ENCODE measurements around the gene ZNF33B. TPM values are rescaled to one million over a fixed set of nuclear protein-coding genes. Genes with fewer than 3 reads are reported as not detected.

ZNF33B gene
- total RNA-seq, 1 experiment from 2014 or later, result 27.2 TPM

DNA sequence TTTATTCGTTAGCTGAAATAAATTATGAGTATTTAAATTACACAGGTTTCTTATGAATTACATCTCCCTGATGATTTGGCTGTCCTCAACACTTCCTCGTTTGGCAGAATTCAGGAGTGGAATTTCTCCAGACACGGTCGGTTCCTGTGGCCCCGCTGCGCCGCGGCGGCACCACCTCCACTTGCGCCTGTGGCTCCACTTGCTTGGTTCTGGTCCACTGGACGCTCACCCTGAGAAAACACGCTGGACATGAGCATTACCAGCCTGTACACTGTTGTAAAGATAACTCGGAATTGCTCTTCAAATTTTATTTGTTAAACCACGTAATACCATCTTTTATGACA lies 85.3 kb downstream of the ZNF33B start:
- H3K27ac Mint-ChIP-seq (ENCODE audit: unreplicated experiment), result peak overlapping the region; percentile 78
- CTCF ChIA-PET, result interaction anchor here (0.6 kb wide), 1 partner anchor 88 kb away, joined by 5 read pairs; no protein-coding TSS in a partner anchor
- peaks cover 9% of the 10 kb centered on the region for H3K4me1 Mint-ChIP-seq (ENCODE audit: low read depth, unreplicated experiment)
- no peaks in the 10 kb centered on the region for H3K9me3 Mint-ChIP-seq (ENCODE audit: low read depth, unreplicated experiment)
- TF ChIP-seq, protein P1, sequence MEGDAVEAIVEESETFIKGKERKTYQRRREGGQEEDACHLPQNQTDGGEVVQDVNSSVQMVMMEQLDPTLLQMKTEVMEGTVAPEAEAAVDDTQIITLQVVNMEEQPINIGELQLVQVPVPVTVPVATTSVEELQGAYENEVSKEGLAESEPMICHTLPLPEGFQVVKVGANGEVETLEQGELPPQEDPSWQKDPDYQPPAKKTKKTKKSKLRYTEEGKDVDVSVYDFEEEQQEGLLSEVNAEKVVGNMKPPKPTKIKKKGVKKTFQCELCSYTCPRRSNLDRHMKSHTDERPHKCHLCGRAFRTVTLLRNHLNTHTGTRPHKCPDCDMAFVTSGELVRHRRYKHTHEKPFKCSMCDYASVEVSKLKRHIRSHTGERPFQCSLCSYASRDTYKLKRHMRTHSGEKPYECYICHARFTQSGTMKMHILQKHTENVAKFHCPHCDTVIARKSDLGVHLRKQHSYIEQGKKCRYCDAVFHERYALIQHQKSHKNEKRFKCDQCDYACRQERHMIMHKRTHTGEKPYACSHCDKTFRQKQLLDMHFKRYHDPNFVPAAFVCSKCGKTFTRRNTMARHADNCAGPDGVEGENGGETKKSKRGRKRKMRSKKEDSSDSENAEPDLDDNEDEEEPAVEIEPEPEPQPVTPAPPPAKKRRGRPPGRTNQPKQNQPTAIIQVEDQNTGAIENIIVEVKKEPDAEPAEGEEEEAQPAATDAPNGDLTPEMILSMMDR (IDR thresholded peaks at IDR 0.05; ENCODE audit: unreplicated experiment), result no peak
- DNase-seq, result peak; percentile 13
- BruUV-seq (replicated peaks), result no TSS peak
- intact Hi-C loops (cut with micrococcal nuclease; ENCODE audit: unreplicated experiment), result loop anchor here (2.0 kb wide), 1 partner anchor 86 kb away; the partner anchor contains the start of gene ZNF33B
- H3K27me3 Mint-ChIP-seq (ENCODE audit: unreplicated experiment), result no peaks in the 10 kb centered on the region
- peaks cover 19% of the 10 kb centered on the region for H3K36me3 Mint-ChIP-seq (ENCODE audit: insufficient read depth, unreplicated experiment)
- peak overlapping the region; percentile 99 for H3K4me3 Mint-ChIP-seq (ENCODE audit: low read depth, unreplicated experiment)

DNA sequence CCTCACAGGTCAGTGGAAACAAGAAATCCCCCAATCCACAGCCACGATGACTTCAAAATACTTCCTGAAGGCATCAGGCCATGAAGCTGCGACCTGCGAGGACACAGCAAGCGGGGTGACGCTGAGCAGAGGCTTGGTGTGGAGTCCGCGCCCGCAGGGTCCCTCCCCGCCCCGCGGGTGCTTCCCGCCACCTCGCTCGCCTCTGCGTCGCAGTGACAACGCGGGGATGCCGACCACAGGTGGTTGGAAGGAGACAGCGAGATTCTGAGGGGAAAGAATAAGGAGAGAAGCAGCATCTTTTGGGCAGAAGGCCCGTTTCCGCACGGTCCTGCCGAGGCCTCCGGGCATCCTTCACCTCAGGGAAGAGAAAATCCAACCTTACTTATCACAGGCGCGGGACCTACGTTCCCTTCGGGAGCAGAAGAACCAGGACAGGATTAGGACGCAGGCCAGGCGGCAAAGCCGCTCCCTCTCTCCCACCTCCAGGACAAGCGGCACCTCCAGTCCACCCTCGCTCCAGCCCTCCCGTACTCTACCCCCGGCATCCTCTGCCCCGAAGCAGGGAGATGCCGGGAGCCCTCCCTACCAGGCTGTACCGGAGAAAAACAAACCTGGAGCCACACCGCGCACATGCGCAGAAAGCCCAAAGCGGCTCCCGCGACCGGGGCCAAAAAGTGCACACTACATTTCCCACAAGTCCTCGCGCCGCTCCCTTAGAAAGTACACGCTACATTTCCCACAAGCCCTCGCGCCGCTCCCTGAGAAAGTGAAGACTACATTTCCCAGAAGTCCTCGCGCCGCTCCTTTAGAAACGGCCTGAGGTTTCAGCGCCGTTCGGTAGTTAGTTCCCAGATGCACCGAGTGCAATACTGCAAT lies 85.9 kb downstream of the ZNF33B start:
- H3K4me1 Mint-ChIP-seq (ENCODE audit: low read depth, unreplicated experiment), result peaks cover 9% of the 10 kb centered on the region
- H3K27ac Mint-ChIP-seq (ENCODE audit: unreplicated experiment), result peak overlapping the region; percentile 78
- peak; percentile 91 for DNase-seq
- no peaks in the 10 kb centered on the region for H3K9me3 Mint-ChIP-seq (ENCODE audit: low read depth, unreplicated experiment)
- H3K27me3 Mint-ChIP-seq (ENCODE audit: unreplicated experiment), result no peaks in the 10 kb centered on the region
- no TSS peak for BruUV-seq (replicated peaks)
- TF ChIP-seq, protein P1 (IDR thresholded peaks at IDR 0.05; ENCODE audit: unreplicated experiment), result no peak
- CTCF ChIA-PET, result interaction anchor here (0.6 kb wide), 1 partner anchor 89 kb away, joined by 5 read pairs; no protein-coding TSS in a partner anchor
- intact Hi-C loops (cut with micrococcal nuclease; ENCODE audit: unreplicated experiment), result loop anchor here (2.0 kb wide), 1 partner anchor 86 kb away; the partner anchor contains the start of gene ZNF33B
- peaks cover 19% of the 10 kb centered on the region for H3K36me3 Mint-ChIP-seq (ENCODE audit: insufficient read depth, unreplicated experiment)
- peak overlapping the region; percentile 99 for H3K4me3 Mint-ChIP-seq (ENCODE audit: low read depth, unreplicated experiment)

DNA sequence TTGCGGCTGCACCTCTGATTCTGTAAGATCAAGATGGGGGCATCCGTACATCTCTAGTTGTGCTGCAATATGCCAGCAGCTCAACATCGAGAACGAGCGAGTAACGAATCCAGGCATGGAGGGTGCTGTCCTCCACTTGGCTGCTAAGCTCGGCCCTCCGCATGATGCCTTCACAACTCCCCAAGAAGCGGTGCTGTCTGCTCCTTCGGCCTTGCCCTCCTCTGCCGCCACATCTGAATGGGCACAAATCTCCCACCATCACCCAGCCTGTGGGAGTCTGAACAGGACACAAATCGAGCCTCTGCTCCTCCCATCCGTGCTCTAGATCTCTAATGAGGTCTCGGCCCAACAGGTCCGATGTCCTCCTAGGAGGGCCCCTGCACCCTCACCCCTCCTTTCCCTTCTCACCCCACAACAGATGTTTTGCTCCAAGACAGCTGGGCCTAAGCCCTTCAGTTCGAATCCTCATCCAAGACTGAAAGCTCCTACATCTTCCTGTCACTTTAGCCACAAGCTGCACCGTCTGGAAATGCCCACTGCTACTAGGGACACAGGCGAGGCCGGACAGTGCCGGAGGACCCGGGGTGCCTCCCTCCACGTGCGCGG lies 86.7 kb downstream of the ZNF33B start:
- intact Hi-C loops (cut with micrococcal nuclease; ENCODE audit: unreplicated experiment), result loop anchor here (2.0 kb wide), 1 partner anchor 87 kb away; the partner anchor contains the start of gene ZNF33B
- Mint-ChIP-seq H3K9me3 (ENCODE audit: low read depth, unreplicated experiment) (peaks cover 1% of the 10 kb centered on the region), H3K36me3 (ENCODE audit: insufficient read depth, unreplicated experiment) (peaks cover 19% of the 10 kb centered on the region), H3K27me3 (ENCODE audit: unreplicated experiment) (no peaks in the 10 kb centered on the region), H3K4me3 (ENCODE audit: low read depth, unreplicated experiment) (peak overlapping the region; percentile 99), H3K4me1 (ENCODE audit: low read depth, unreplicated experiment) (peaks cover 9% of the 10 kb centered on the region), H3K27ac (ENCODE audit: unreplicated experiment) (peak overlapping the region; percentile 78)
- CTCF ChIA-PET, result no interaction called here
- TF ChIP-seq, protein P1 (IDR thresholded peaks at IDR 0.05; ENCODE audit: unreplicated experiment), result no peak
- no TSS peak for BruUV-seq (replicated peaks)
- no peak for DNase-seq

DNA sequence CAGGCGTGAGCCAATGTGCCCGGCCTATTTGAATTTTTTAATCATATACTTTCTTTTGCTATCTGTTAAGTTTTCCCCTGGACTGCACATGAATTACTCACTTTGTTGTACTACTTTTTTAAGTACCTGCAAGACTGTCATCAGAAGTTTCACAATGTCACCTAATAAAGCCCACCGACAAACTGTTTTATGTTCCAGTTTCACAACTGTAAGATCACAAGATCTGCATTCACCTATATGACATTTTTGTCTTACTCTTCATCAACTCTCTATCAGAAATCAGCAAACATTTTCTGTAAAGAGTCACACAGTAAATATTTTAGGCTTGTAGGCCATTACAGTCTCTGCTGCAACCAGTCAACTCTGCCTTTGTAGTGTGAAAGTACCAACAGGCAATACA lies 88.5 kb downstream of the ZNF33B start:
- no peak for DNase-seq
- intact Hi-C loops (cut with micrococcal nuclease; ENCODE audit: unreplicated experiment), result no loop called here
- Mint-ChIP-seq H3K4me1 (ENCODE audit: low read depth, unreplicated experiment) (peaks cover 9% of the 10 kb centered on the region), H3K27ac (ENCODE audit: unreplicated experiment) (no peak overlapping the region), H3K27me3 (ENCODE audit: unreplicated experiment) (no peaks in the 10 kb centered on the region), H3K9me3 (ENCODE audit: low read depth, unreplicated experiment) (peaks cover 3% of the 10 kb centered on the region), H3K36me3 (ENCODE audit: insufficient read depth, unreplicated experiment) (peaks cover 19% of the 10 kb centered on the region), H3K4me3 (ENCODE audit: low read depth, unreplicated experiment) (no peak overlapping the region)
- CTCF ChIA-PET, result no interaction called here
- TF ChIP-seq, protein P1 (IDR thresholded peaks at IDR 0.05; ENCODE audit: unreplicated experiment), result no peak
- BruUV-seq (replicated peaks), result no TSS peak

Data from Calu3 (cell line).